Measurements from ENCODE around the gene TAAR5.
"Not testable (repeated sequence)": the region's sequence is repeated elsewhere in the genome, so short reads cannot be mapped to it uniquely, and the experiment has no call there.

DNA sequence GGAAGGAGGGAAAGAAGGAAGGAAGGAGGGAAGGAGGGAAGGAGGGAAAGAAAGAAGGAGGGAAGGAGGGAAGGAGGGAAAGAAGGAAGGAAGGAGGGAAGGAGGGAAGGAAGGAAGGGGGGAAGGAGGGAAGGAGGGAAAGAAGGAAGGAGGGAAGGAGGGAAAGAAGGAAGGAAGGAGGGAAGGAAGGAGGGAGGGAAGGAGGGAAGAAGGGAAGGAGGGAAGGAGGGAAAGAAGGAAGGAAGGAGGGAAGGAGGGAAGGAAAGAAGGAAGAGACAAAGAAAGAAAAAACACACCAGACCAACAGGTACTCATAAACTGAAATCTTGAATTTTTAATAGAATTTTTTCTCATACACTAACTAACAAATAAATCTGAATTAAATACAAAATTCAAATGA lies 11.4 kb upstream of the TAAR5 start:
- TF ChIP-seq, protein P1, sequence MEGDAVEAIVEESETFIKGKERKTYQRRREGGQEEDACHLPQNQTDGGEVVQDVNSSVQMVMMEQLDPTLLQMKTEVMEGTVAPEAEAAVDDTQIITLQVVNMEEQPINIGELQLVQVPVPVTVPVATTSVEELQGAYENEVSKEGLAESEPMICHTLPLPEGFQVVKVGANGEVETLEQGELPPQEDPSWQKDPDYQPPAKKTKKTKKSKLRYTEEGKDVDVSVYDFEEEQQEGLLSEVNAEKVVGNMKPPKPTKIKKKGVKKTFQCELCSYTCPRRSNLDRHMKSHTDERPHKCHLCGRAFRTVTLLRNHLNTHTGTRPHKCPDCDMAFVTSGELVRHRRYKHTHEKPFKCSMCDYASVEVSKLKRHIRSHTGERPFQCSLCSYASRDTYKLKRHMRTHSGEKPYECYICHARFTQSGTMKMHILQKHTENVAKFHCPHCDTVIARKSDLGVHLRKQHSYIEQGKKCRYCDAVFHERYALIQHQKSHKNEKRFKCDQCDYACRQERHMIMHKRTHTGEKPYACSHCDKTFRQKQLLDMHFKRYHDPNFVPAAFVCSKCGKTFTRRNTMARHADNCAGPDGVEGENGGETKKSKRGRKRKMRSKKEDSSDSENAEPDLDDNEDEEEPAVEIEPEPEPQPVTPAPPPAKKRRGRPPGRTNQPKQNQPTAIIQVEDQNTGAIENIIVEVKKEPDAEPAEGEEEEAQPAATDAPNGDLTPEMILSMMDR (IDR thresholded peaks at IDR 0.05): not testable (repeated sequence)
- TF ChIP-seq POLR2A (IDR thresholded peaks at IDR 0.05): not testable (repeated sequence)

All from uterus (tissue), 2 donors.